ENCODE measurements around the gene CNTNAP2.

DNA sequence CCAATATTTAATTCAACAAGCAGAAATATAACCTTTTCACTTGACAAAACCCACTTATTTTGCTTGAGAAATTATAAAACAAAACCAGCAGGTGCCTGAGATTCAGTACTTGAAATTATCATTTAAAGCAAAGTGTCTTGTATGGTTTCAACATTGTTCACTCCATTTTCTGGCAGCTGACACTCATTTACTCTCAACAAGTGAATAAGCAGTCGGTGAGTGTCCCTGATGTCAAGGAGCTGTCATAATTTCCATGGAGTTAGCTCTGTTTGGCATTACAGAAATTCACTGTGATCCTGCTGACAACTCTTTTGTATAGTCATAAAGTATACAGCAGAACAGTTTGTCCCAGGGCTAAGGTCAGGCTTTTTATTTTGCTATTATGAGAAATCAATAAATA is 490.0 kb downstream of the CNTNAP2 start:
- no peak for TF ChIP-seq GATA3 (IDR thresholded peaks at IDR 0.05; ENCODE audit: low read depth, low read length)
- no peak for TF ChIP-seq GATA2 (IDR thresholded peaks at IDR 0.05; ENCODE audit: low read depth, low read length)
